CD4-positive, alpha-beta T cell treated with Interleukin-15 for 4 hours (primary cell): ENCODE results near the gene TPRG1L.
A peak's percentile ranks its signal among the peaks of the same experiment; 100 is the strongest.
"Not testable (repeated sequence)": the region's sequence is repeated elsewhere in the genome, so short reads cannot be mapped to it uniquely, and the experiment has no call there.

Experiments used
- DNase-seq: peaks from one replicate; pipeline ENCODE4 v3.0.0-alpha.2; 2020; ENCODE audit warnings: low spot score

TPRG1L gene

GRCh38 chr1:3624200-3625136 lies at the start of gene TPRG1L:
Gene TPRG1L, plus strand, starts transcription at chr1:3625015. Its CDS starts 58 bp downstream, at chr1:3625073.
- DNase-seq = peak; percentile 98

DNA sequence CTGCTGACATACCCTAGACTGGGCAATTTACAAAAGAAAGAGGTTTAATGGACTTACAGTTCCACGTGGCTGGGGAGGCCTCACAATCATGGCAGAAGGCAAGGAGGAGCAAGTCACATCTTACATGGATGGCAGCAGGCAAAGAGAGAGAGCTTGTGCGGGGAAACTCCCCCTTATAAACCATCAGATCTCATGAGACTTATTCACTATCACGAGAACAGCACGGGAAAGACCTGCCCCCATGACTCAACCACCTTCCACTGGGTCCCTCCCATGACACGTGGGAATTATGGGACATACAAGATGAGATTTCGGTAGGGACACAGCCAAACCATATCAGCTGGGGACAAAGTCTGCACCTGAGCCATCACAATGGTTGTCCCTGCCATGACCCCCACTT lies 49.3 kb upstream of the TPRG1L start:
- DNase-seq = not testable (repeated sequence)

- DNase-seq = no peak
These were observed 48.8 kb upstream of the TPRG1L start for GRCh38 chr1:3575993-3576392.

DNA sequence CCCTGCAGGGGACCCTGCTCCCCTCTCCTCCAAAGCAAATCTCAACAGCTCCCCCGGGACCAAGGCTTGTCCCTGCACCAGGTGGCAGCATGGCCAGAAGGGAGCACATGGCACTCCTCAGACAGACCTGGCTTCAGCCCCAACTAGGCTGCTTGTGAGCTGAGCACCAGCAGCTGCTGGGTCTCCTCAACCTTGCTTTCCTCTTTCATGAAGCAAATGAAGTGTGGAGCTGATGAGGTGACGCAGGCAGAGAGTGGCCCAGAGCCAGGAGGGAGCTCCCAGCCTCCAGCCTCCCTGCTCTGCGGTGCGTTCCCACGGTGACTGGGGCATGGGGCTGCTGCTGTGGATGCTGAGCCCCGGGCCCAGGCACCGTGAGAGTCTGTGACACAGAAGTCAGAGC lies 47.5 kb upstream of the TPRG1L start:
- no peak for DNase-seq

DNA sequence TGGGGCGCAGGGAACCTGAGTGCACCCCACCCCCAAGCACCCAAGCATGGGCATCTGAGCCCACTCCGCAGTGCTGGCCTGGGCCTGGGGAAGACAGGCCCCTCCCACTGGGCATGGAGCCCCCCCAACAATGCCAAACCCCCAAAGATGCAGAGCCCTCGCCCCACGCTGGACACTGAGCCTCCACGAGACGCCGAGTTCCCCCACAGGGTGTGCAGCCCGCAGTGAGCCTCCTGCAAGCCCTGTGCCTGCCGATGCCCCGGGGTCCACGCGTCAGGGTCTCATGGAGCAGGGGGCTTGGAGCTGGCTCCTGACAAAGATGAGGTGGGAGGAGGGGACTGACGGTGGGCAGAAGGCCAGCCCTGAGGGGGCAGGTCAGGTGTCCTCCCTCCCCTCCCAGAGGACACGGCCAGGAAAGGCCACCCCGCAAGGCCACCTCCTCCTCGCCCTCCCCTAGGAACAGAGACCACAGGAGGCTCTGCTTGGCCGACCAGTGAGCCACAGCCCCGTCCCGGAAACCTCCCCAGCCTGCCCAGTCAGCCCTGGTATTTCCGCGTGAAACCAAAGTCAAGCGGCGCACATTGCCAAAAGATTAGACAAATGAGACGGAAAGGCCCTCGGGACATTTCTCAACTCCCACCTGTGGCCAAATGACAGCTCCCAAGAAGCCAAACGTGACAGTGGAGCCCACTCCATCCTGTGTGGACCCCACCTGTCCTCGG lies 46.9 kb upstream of the TPRG1L start:
- DNase-seq = no peak

DNA sequence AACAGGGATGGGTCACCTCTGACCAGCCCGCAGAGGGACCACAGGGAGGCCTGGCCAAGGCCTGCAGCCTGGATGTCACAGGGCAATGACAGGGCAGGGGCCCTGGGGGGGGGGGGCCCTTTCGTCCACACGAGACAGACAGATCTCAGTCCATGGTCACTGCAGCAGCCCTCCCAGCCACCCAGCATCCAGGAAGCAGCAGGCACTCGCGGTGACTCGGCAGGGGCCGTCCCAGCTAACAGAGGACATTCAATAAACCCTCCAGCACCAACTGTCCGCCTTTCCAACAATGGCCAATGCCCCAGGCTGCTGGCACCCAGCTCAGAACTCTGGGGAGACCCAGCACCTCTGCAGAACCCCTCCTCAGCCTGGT lies 46.4 kb upstream of the TPRG1L start:
- DNase-seq = no peak

DNA sequence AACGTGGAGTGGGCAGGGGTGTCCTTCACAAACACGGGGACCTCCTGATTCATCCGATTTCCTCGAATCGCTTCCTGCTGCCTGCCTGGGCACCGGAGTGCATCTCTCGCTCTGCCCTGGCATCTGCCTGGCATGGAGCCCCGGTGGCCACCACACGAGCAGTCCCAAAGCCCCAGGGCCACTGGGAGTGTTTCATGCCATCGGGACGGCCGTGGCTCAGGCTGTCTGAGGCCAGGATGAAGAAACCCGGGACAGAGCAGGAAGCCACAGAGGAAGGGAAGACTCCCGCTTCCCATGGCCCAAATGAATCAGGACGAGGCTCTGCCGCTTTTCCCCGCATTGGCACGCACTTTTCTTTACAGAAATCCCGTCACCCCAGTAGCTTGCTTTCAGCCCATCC lies 45.9 kb upstream of the TPRG1L start:
- DNase-seq = no peak

DNA sequence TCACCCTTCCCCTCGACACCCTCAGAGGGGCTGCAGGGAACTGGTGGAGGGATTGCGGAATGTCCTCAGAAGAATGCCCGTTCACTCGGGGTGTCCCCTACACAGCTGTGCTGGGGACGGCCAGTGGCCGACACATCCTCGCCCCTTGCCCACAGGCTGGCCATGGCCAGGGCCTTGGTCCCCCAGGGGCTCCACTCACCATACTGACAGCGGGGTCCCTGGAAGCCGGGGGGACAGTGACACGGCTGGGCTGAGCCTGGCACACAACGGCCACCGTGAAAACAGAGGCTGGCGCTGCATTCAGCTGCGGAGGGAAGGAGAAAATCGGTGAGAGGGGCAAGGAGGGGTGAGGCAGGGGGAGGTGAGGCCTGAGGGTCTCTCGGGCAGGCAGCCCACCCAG lies 45.2 kb upstream of the TPRG1L start:
- no peak for DNase-seq

- DNase-seq = no peak
These were observed 44.6 kb upstream of the TPRG1L start for GRCh38 chr1:3580231-3580630.

- no peak for DNase-seq
These were observed 43.3 kb upstream of the TPRG1L start for GRCh38 chr1:3581296-3582036.

DNA sequence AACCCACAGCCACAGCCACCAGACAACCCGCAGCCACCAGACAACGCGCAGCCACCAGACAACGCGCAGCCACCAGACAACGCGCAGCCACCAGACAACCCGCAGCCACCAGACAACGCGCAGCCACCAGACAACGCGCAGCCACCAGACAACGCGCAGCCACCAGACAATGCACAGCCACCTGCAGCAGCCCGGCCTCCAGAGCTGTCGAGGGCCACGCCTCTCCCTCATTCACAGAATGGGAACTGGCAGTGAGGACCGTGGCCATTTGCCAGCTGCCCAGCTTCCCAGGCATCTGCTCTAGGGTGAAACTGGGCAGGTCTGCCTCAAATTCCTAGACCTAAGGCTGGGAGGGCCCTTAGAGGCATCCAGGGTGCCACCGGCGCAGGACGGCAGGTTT lies 41.1 kb upstream of the TPRG1L start:
- not testable (repeated sequence) for DNase-seq

- no peak for DNase-seq
These were observed 39.9 kb upstream of the TPRG1L start for GRCh38 chr1:3584915-3585314.

DNA sequence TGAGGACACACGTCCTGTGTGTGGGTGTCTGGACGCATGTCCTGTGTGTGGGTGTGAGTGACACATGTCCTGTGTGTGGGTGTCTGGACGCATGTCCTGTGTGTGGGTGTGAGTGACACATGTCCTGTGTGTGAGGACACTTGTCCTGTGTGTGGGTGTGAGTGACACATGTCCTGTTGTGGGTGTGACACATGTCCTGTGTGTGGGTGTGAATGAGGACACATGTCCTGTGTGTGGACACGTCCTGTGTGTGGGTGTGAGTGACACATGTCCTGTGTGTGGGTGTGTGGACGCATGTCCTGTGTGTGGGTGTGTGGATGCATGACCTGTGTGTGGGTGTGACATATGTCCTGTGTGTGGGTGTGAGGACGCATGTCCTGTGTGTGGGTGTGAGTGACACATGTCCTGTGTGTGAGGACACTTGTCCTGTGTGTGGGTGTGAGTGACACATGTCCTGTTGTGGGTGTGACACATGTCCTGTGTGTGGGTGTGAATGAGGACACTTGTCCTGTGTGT lies 39.4 kb upstream of the TPRG1L start:
- not testable (repeated sequence) for DNase-seq

GRCh38 chr1:3585940-3586568 lies 38.8 kb upstream of the TPRG1L start:
- no peak for DNase-seq

DNA sequence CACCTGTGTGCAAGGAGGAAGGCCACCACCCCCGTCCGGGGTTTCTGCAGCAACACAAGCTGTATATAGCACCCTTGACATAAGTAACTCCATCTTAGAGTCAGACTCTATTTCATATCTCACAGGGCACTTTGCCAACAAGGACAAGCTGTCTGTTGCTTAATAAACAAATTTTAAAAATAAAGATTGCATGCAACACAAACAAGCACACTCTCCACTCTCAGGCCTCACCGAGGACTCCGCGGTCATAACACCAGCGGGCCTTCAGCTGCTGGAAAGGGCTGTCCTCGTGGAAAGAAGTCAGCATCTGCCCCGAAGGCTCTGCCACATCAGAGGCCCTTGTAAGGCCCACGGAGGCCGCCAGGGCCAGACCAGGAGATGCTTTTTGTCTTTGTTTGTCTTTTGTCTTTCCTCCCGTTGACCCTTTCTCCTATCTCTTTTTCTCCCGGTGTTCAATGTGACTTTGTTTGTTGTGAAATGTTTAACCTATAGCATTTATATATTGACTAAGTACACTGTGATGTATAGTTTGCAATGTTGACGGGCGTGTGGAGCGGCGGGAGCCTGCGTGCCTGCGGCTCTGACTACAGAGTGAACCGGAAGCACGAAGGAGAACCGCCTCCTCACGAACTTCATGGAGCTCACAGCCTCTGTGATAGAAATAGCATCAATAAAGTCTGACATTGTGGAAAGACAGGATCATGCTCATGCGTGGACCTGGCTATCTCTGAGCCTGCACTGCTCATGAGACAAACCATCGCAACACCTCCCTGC lies 37.6 kb upstream of the TPRG1L start:
- no peak for DNase-seq

DNA sequence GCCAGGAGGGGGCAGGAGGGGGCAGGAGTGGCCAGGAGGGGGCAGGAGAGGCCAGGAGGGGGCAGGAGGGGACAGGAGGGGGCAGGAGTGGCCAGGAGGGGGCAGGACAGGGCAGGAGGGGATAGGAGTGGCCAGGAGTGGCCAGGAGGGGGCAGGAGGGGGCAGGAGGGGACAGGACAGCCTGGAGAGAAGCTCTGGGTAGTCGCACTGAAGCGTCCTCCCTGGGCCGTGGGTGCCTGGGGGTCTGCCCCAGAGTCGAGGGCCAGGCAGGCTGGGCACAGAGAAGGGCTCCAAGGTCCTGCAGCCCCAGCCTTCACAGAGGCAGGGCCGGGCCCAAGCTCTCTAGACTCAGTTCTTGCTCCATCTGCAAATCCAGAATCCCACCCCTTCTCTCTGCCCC lies 36.4 kb upstream of the TPRG1L start:
- no peak for DNase-seq

DNA sequence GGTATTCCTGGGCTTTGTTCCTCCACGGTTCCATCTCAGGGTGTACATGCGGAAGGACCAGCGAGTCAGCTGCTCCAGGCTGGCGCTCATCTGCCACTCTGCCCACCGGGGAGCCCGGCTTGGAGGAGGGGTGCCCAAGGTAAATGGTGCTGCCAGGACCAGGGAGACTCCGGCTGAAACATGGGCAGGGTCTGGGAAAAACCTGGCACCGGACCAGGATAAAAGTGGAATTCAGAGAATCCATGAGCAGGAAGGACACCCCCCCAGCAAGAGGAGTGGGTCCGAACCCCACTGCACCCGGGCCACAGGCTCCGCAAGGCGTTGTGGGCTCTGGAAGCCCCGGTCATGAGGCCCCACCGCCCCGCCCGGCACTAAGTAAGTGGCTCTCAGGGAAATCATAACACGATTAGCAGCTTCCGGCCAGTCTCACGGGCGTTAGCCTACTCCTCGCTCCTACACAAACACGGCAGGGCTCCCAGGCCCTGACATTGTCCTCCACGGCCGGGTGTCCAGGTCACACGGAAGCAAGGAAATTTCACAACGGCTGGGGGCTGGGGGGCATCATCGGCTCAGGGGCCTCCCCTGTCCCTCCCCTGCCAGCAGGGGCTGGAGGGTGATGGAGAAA lies 34.6 kb upstream of the TPRG1L start:
- no peak for DNase-seq

DNA sequence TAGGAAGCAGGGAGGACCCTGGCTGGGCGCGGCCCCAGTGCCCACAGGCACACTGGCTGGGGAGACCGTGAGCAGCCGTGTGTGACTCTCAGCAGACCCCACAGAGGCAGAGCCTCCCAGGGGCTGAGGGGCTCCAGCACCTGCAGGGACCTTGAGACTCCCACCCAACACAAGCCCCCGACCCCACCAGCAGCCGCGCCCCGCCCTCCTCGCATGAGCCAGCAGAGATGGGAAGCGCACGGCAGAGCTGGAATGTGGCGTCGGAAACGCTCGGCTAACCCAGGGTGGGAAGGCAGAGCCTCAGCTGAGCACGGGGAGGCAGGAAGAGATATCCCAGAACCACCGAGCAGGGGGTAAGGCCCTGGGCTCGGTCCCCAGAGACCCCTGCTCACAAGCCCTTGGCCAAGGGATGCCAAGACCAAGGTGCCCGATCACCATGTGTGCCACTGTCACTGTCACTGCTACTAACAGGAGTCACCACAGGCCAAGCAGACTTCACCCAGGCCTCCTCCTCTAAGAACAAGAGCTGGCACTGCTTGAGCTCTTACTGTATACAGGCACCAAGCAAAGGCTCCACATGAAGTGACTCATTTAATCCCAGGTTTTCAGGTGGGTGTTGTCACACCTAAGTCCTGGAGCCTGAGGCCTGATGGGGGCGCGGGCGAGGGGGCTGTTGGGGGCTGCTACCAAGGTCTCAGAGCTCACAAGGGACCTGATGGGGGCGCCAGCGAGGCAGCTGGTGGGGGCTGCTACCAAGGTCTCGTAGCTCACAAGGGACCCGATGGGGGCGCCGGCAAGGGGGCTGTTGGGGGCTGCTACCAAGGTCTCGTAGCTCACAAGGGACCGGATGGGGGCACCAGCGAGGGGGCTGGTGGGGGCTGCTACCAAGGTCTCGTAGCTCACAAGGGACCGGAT lies 33.6 kb upstream of the TPRG1L start:
- no peak for DNase-seq

- DNase-seq = no peak
These were observed 31.5 kb upstream of the TPRG1L start for GRCh38 chr1:3593334-3593733.

- DNase-seq = no peak
These were observed 31.1 kb upstream of the TPRG1L start for GRCh38 chr1:3593745-3594144.
